Right renal cortex interstitium (tissue), 3 donors: ENCODE measurements around the gene RAB36. TPM values are rescaled to one million over a fixed set of nuclear protein-coding genes. Genes with fewer than 3 reads are reported as not detected.

Experiments used
- DNase-seq, 3 donors: peaks; one replicate each; pipeline ENCODE4 v3.0.0-alpha.2; 2013; ENCODE audit warnings: low read depth in 3 of 3, low spot score in 2 of 3
- polyA plus RNA-seq, 3 donors: library from polyadenylated mRNA; unstranded; fragments of 120-200 nt; gene quantifications; one replicate each; pipeline ENCODE4 v1.2.1, GENCODE V29; 2013; ENCODE audit not compliant: insufficient read length in 3 of 3

The RAB36 gene
- polyA plus RNA-seq, 3 donors = 14.5 to 15.9 (median 15.7) TPM

- no peak for DNase-seq
Observed at GRCh38 chr22:23119494-23120414, 25.5 kb upstream of the RAB36 start.

- no peak for DNase-seq
Observed at GRCh38 chr22:23120415-23120899, 24.8 kb upstream of the RAB36 start.

GRCh38 chr22:23121000-23121421, 24.3 kb upstream of the RAB36 start:
- no peak for DNase-seq

- DNase-seq = no peak
Observed at GRCh38 chr22:23121424-23121823, 23.9 kb upstream of the RAB36 start.

GRCh38 chr22:23122216-23122957, 22.9 kb upstream of the RAB36 start:
- DNase-seq = no peak

GRCh38 chr22:23122992-23123803, 22.1 kb upstream of the RAB36 start:
- no peak for DNase-seq

- DNase-seq = no peak
Observed at GRCh38 chr22:23123804-23124254, 21.4 kb upstream of the RAB36 start.

GRCh38 chr22:23124611-23125511, 20.4 kb upstream of the RAB36 start:
- no peak for DNase-seq

GRCh38 chr22:23125512-23126103, 19.7 kb upstream of the RAB36 start:
- DNase-seq = no peak

GRCh38 chr22:23126165-23127054, 18.9 kb upstream of the RAB36 start:
- no peak for DNase-seq

- DNase-seq = no peak
Observed at GRCh38 chr22:23127055-23127756, 18.1 kb upstream of the RAB36 start.

GRCh38 chr22:23127788-23128187, 17.5 kb upstream of the RAB36 start:
- DNase-seq = no peak

- DNase-seq = peak in 1 of 3 donors; percentile 56
Observed at GRCh38 chr22:23128269-23129108, 16.8 kb upstream of the RAB36 start.

GRCh38 chr22:23129149-23129548, 16.1 kb upstream of the RAB36 start:
- no peak for DNase-seq

- DNase-seq = no peak
Observed at GRCh38 chr22:23130697-23131096, 14.6 kb upstream of the RAB36 start.

- no peak for DNase-seq
Observed at GRCh38 chr22:23131931-23132330, 13.3 kb upstream of the RAB36 start.
